Testis (tissue), 3 donors: ENCODE measurements around the gene GRK3. TPM values are rescaled to one million over a fixed set of nuclear protein-coding genes. Genes with fewer than 3 reads are reported as not detected.
"Not testable (repeated sequence)": the region's sequence is repeated elsewhere in the genome, so short reads cannot be mapped to it uniquely, and the experiment has no call there.

Source experiments
- DNase-seq: peaks from one replicate; pipeline ENCODE4 v3.0.0-alpha.2; 2019
- H3K27ac ChIP-seq, 2 donors: fragments of 200-600 bp; sonication (generic); one replicate each; pipeline ENCODE4 v1.5.1; 2019
- H3K27me3 ChIP-seq: fragments of 200-600 bp; sonication (generic); one replicate; pipeline ENCODE4 v1.5.1; 2019
- H3K36me3 ChIP-seq: fragments of 200-600 bp; sonication (generic); one replicate; pipeline ENCODE4 v1.5.1; 2017; ENCODE audit warnings: low read depth; ENCODE audit errors: missing control alignments
- H3K4me1 ChIP-seq: fragments of 200-600 bp; sonication (generic); one replicate; pipeline ENCODE4 v1.5.1; 2019
- H3K4me3 ChIP-seq, 2 donors: fragments of 200-600 bp; sonication (generic); one replicate each; pipeline ENCODE4 v1.5.1; 2017 to 2019
- H3K9me3 ChIP-seq: fragments of 200-600 bp; sonication (generic); one replicate; pipeline ENCODE4 v1.5.1; 2017
- CTCF ChIP-seq, 3 experiments: fragments of 450-650 bp in 2 of 3; fragments of 200-600 bp in 1 of 3; sonication (generic) in 1 of 3; IDR thresholded peaks; one replicate each; pipeline ENCODE4 v1.5.1; 2016 to 2019; ENCODE audit warnings: antibody characterized with exemption in 3 of 3, mild to moderate bottlenecking in 2 of 3, moderate library complexity in 1 of 3
- POLR2A ChIP-seq: fragments of 450-650 bp; IDR thresholded peaks from one replicate; pipeline ENCODE4 v1.6.1; 2017; ENCODE audit warnings: antibody characterized with exemption, mild to moderate bottlenecking, moderate library complexity
- WGBS, 2 donors: methylation state at CpG; one replicate each; pipeline ENCODE4 v1.1.5; 2018; 5-methylcytosine and 5-hydroxymethylcytosine counted together
- intact Hi-C: fragments of 100-400 bp; cut with DNase I; formaldehyde crosslinking; loops from one replicate; pipeline ENCODE4 v1.15.1; 2023; ENCODE audit warnings: low total_unique reads
- polyA plus RNA-seq: library from polyadenylated mRNA; stranded (reverse); fragments of 350-450 nt; fragmentation: Illumina TruSeq; extraction: RNeasy Lipid Tissue Mini Kit (QIAGEN cat#74804); gene quantifications from one replicate; pipeline ENCODE4 v1.2.3, GENCODE V29; 2014; ENCODE audit warnings: low read depth, low replicate concordance; ENCODE audit not compliant: insufficient read depth
- total RNA-seq, 2 donors: library from RNA; depleted of rRNA; stranded (reverse); fragments of >200 nt; gene quantifications; one replicate each; pipeline ENCODE4 v1.2.3, GENCODE V29; 2016

The GRK3 gene
- total and polyA plus RNA-seq, 3 donors from 2014 or later = 10.9 to 46.0 (median 12.8) TPM

GRCh38 chr22:25621986-25622385 is 57.5 kb downstream of the GRK3 start:
- WGBS, 2 donors = 79 to 82% methylated on average over 7 of the region's 7 CpGs
- H3K36me3 ChIP-seq = no peaks in the 10 kb centered on the region
- no peak for DNase-seq
- H3K4me1 ChIP-seq = no peaks in the 10 kb centered on the region
- no peak overlapping the region for H3K27ac ChIP-seq
- H3K4me3 ChIP-seq = no peak overlapping the region
- H3K9me3 ChIP-seq = no peaks in the 10 kb centered on the region
- intact Hi-C loops = no loop called here
- H3K27me3 ChIP-seq = no peaks in the 10 kb centered on the region
- TF ChIP-seq POLR2A (no peak), CTCF (IDR thresholded peaks at IDR 0.05) (no peak)

GRCh38 chr22:25623310-25623734 is 58.8 kb downstream of the GRK3 start:
- H3K27me3 ChIP-seq = no peaks in the 10 kb centered on the region
- H3K9me3 ChIP-seq = no peaks in the 10 kb centered on the region
- H3K27ac ChIP-seq = no peak overlapping the region
- no peak for DNase-seq
- intact Hi-C loops = no loop called here
- no peak overlapping the region for H3K4me3 ChIP-seq
- 90 to 94% methylated on average over 8 of the region's 8 CpGs for WGBS, 2 donors
- TF ChIP-seq POLR2A (no peak), CTCF (IDR thresholded peaks at IDR 0.05) (no peak)
- no peaks in the 10 kb centered on the region for H3K36me3 ChIP-seq
- H3K4me1 ChIP-seq = peaks cover 8% of the 10 kb centered on the region

- Histone ChIP-seq H3K27me3 (no peaks in the 10 kb centered on the region), H3K4me1 (peaks cover 9% of the 10 kb centered on the region), H3K27ac (no peak overlapping the region), H3K36me3 (no peaks in the 10 kb centered on the region), H3K9me3 (no peaks in the 10 kb centered on the region), H3K4me3 (no peak overlapping the region)
- TF ChIP-seq CTCF (IDR thresholded peaks at IDR 0.05) (no peak), POLR2A (no peak)
- no peak for DNase-seq
- intact Hi-C loops = no loop called here
- 93 to 96% methylated on average over 7 of the region's 7 CpGs for WGBS, 2 donors
These were observed 59.4 kb downstream of the GRK3 start for GRCh38 chr22:25623851-25624250.

- H3K27ac ChIP-seq = no peak overlapping the region
- H3K27me3 ChIP-seq = no peaks in the 10 kb centered on the region
- H3K4me1 ChIP-seq = peaks cover 9% of the 10 kb centered on the region
- H3K4me3 ChIP-seq = no peak overlapping the region
- TF ChIP-seq POLR2A = no peak
- no peak for TF ChIP-seq CTCF (IDR thresholded peaks at IDR 0.05)
- intact Hi-C loops = no loop called here
- H3K9me3 ChIP-seq = no peaks in the 10 kb centered on the region
- H3K36me3 ChIP-seq = no peaks in the 10 kb centered on the region
- DNase-seq = no peak
- 91 to 97% methylated on average over 6 of the region's 6 CpGs for WGBS, 2 donors
These were observed 60.0 kb downstream of the GRK3 start for GRCh38 chr22:25624476-25624875.

GRCh38 chr22:25625747-25626623 is 61.5 kb downstream of the GRK3 start:
- H3K4me1 ChIP-seq, H3K36me3 ChIP-seq, intact Hi-C loops, H3K27me3 ChIP-seq, H3K9me3 ChIP-seq, H3K27ac ChIP-seq, DNase-seq, H3K4me3 ChIP-seq: not testable (repeated sequence)
- 78 to 80% methylated on average over 19 to 20 of the region's 20 CpGs for WGBS, 2 donors
